Stimulated activated CD4-positive, alpha-beta T cell treated with anti-CD3 and anti-CD28 coated beads, Interleukin-12 subunit alpha, Interleukin-12 subunit beta, amount 100 ng/mL, for 24 hours (primary cell): ENCODE results near the gene WFDC2.

ENCODE experiments used
- DNase-seq, 2 experiments: peaks; one replicate each; pipeline ENCODE4 v3.0.0-alpha.2; 2020; ENCODE audit warnings: low read depth in 2 of 2

The WFDC2 gene, protein sequence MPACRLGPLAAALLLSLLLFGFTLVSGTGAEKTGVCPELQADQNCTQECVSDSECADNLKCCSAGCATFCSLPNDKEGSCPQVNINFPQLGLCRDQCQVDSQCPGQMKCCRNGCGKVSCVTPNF

DNA sequence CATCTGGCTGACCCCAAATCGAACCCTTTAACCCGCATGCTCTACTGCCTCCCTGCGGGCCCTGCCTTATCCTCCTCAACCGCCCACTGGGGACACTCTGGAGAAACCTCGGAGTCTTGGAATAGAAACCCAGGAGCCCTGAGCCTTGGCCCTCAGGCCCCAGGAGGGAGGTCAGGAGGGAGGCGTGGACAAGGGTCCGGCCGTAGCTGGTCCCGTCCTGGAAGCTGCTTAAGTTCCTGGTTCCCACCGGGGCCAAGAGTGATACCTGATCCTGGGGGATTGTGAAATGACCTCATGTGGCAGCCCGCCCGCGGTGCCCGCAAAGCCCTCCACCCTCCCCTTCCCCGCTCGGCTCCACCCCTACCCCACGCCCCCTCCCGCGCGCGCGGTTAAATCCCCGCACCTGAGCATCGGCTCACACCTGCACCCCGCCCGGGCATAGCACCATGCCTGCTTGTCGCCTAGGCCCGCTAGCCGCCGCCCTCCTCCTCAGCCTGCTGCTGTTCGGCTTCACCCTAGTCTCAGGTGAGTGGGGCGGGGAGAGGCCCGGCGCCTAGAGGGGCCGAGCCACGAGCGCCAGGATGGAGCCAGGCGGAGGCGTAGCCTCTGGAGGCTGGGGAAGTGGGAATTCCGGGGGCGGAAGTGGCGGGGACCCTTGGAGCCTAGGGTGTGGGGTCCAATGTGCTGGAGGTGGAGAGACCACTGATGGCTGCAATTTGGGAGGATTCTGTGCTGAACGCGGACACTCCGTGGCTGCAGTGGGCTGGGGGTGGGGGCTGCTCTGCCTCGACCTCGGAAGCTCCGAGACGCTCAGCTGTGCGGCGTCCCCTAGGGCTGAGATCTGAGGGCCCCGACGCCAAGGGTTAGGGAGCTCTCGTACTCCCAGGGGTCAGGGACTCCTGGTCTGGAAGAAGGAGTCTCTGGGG lies at the start of gene WFDC2:
TSS of gene WFDC2 (plus strand) at position 418 of the 926 bp plus-strand sequence. CDS start at position 447, 29 bp downstream.
- DNase-seq, result no peak

DNA sequence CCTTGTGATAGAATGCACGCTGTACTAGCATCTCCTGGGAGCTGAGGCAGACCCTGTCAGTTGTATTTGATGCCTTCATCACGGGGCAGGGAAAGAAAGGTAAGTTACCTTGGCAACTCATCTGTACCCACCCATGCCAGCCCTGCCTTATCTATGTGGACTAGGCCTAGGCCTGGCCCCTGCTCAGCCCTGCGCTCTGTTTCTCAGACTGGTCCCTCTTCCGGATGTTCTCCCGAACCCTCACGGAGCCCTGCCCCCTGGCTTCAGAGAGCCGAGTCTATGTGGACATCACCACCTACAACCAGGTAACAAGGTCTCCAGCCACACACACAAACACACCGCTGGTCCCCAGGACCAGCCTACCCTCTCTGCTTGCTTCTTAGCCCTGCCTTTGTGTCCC lies 49.4 kb upstream of the WFDC2 start:
- no peak for DNase-seq

DNA sequence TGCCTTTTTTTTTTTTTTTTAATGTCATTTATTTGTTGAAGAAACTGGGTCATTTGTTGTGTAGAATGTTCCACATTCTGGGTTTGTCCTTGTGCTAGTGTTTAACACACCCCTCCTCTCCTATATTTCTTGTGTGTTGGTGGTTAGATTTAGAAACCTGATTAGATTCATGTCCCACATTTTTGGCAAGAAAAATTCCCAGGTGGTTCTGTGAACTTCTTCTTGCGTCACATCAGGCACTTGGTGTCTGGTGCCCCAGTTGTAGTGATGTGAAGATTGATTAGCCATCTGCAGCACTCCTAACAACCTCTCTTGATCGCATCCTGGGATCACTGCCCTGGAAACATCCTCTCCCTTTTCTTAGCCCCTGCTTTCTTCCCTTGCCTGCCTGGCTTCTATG lies 45.9 kb upstream of the WFDC2 start:
- no peak for DNase-seq

DNA sequence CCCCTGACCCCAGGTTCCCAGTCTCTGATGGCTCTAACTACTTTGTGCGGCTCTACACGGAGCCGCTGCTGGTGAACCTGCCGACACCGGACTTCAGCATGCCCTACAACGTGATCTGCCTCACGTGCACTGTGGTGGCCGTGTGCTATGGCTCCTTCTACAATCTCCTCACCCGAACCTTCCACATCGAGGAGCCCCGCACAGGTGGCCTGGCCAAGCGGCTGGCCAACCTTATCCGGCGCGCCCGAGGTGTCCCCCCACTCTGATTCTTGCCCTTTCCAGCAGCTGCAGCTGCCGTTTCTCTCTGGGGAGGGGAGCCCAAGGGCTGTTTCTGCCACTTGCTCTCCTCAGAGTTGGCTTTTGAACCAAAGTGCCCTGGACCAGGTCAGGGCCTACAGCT lies 44.0 kb upstream of the WFDC2 start:
- DNase-seq, result no peak

DNA sequence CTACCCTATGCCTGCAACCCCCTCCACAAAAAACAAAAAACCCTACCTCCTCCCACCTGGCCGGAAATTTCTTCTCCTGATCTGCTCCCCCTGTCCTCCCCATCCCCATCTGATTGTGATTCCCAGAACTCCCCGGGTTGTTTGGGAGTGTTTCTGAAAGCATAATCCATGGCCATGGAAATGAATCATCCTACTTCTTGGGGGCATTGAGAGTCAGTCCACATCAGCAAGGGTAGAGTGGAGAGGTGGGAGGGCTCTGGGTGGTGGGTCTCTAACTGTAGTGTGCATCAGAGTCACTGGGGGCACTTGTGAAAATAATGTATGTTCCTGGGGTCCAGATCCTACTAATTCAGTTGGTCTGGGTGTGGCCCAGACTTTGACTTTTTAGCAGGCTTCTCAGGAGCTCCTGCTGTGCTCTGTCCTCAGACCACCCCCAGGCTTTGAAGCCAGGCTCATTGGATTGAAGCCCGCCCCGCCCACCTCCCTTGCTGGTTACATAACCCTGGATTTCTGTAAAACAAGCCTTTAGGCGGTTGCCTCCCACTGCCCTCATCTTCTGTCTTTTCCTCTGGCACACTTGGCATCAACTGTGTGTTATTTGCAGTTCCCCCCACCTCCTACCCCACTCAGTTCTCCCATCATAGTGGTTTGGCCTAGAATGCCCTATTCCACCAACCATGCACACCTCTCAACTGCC lies 43.1 kb upstream of the WFDC2 start:
- no peak for DNase-seq

DNA sequence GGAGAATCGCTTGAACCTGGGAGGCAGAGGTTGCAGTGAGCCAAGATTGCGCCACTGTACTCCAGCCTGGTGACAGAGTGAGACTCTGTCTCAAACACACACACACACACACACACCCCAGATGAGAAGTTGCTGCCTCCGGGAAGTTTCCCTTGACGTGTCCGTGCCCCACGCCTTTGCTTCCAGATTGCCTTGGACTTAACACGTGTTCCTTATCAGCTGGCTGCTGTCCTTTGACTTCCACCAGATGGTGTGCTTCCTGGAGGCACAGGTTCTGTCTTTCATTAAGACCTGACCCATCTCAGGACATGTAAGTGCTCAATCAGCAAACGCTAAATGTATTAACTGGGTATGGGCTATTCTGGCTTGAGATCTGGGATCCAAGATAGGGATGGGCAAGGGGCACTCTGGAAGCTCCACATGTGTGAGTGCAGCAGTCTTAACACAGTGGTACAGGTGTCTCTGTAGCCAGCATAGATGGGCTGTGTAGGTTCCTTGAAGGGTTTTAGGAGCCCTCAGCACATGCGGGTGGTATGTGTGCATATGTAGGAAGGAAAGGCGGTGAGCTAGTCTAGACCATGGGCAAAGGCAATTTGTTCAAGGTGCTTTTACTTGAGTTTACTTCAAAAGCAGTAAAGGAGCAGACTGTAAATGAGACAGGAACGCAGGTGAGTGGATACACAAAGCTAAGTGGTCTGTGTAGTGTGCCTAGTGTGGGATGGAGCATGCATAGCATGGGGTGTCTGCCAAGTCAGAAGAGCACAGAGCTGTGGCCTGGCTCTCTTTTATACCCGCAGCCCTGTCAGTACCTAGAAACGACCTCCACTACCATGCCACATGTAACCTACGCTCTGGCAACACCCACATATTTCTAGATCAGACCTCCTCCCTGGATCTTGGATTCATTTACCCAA lies 42.1 kb upstream of the WFDC2 start:
- DNase-seq, result no peak

DNA sequence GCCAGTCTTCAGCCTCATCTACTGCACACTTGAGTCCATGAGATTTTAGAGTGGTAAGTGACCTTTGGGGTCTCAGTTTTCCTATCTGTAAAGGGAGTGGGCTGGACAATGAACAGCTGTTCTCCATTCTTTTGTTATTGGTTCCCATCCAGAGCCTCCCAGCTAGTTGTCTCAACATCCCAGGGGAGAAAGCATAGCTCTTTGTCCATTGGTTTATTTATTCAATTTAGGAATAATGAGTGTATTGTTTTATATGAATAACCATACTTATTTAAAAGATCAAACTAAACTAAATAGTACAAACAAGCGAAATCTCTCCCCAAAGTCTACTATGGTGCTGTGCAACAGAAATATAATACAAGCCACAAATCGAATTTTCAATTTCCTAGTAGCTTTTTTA lies 39.9 kb upstream of the WFDC2 start:
- DNase-seq, result no peak

DNA sequence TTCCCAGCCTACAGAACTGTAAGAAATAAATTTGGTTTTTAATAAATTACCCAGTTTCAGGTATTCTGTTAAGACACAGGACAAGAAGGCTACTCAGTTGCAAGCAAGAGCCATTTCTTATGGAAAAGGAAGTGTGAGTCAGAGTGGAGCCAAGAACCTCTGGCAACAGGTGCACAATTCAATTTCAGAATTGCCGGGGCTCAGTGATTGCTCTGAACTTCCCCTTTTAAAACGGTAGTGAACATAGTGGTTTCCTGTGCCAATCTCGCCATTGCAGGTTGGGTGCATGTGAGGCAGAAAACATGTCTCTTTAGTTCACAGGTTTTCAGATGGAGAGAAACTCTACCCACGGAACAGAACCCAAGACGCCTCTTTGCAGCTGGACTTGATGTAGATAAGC lies 37.3 kb upstream of the WFDC2 start:
- DNase-seq, result no peak

DNA sequence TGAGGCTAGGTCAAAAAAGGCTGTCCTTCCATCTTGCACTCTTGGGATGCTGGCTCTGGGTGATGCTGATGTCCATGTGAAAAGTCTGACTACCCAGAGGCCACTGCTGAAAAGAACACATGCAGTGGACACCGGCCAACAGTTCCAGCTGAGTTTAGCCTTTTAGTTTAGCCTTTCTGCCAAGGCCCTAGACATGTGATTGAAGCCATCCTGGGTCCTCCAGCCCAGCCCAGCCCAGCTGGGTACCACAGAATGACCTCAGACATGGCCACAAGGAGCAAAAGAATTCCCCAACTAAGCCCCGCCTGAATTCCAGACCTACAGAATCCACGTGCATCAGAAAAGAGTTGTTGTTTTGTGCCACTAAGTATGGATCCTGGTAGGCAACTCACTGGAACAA lies 36.2 kb upstream of the WFDC2 start:
- DNase-seq, result no peak

DNA sequence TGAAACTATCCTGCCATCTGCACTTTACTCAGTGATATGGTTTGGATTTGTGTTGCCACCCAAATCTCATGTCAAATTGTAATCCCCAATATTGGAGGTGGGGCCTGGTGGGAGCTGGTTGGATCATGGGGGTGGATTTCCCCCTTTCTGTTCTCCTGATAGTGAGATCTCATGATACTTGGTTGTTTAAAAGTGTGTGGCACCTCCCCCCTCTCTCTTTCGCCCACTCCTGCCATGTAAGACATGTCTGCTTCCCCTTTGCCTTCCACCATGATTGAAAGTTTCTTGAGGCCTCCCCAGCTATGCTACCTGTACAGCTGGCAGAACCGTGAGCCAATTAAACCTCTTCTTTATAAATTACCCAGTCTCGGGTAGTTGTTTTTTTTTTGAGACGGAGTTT lies 35.6 kb upstream of the WFDC2 start:
- no peak for DNase-seq

DNA sequence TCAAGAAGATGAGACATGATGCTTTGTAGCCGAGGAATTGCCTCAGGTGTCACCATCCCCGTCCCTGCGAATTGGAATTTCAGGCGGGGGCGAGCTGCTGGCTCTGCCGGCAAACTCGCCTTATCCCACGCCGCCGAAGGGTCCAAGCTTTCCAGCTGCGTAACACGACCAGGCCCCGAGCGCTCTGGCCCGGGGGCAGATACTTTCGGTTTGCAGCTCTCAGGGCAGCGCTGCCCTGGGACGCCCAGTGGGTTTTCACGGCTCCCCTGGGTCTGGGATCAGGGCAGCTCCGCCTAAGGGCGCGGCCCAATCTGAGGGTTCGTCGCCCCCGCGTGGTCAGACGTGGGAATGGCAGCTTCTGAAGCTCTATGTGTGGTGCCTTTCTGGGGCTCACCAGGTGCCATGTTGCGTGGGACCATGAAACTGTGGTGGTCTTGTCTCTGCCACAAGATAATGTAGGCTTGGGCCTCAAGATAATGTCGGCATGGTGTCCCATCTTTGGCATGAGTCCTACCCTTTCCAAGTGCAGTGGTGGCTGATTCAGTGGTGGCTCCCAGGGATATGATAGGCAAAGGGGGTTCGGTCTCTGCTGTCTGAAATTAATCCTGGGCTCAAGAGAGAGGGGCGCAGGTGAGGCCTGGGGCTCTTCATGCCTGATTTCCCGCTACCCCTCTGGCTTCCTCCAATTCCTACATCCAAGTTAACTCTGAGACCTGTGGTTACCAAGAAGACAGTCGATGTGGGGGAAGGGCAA lies 32.6 kb upstream of the WFDC2 start:
- DNase-seq, result peak; percentile 71 to 85

DNA sequence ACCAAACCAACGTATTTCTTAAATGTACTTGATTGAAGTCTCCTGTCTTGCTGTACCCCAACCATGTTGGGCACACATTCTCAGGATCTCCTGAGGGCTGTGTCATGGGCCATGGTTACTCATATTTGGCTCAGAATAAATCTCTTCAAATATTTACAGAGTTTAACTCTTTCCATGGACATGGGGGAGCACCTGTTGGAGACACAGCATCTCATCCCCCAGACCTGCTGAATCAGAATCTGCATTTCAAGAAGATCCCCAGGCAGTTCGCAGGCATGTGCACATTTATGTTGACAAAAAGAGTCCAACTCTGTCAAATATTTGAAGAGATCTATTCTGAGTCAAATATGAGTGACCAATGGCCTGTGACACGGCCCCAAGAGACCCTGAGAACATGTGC lies 29.1 kb upstream of the WFDC2 start:
- DNase-seq, result no peak

DNA sequence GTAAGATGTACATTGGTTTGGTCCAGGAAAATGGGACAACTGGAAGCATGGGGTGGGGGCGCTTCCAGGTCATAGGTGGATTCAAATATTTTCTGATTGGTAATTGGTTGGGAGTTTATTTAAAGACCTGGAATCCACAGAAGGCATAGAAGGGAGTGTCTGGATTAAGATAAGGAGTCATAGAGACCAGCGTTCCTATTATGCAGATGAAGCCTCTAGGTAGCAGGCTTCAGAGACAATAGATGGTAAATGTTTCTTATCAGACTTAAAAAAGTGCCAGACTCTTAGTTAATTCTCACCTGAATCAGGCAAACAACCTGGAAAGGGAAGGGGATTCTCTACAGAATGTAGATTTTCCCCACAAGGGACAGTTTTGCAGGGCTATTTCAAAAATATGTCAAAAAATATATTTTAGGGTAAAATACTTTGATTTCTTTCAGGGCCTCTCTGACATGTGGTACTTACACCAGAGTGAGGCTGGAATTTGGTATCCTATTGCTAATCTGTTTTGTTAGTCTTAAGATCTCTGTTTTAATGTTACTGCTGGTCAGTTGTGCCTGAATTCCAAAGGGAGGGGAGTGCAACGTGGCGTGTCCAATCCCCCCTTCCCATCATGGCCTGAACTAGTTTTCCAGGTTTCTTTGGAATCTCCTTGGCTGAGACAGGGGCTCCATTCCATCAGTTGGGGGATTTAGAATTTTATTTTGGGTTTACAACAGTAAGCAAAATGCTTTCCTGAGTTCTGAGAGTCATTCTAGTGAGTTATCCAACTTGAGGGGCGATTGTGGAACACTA lies 28.5 kb upstream of the WFDC2 start:
- no peak for DNase-seq

DNA sequence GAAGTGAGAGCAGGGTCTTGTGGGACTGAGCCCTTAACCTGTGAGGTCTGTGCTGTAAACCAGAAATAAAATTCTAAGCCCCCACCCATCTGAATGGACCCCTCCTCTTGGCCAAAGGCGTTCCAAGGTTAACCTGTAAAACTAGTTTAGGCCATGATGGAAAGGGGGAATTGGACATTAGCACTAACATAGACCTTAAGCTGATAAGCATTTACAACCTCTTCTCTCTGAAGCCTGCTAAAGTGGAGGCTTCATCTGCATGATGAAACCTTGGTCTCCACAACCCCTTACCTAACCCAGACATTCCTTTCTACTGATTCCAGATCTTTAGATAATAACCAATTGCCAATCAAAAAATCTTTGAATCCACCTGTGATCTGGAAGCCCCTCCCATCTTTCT lies 27.8 kb upstream of the WFDC2 start:
- no peak for DNase-seq

DNA sequence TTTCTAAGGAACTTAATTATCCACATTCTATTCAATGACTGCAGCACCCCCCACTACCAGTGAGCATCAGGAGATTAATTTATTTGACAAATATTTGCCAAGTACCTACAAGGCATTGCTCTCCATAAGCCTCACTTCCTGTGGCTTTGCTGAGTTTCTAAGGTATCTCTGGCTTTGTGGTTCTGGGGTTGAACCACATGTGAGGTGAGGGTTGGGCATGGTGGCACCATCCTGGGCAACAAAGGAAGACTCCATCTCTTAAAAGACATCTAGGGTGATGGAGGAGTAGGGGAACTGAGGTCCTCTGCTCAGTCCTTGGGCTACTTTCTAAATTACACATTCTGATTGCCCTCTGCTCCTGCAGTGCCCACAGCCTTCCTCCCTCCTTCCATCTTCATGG lies 25.5 kb upstream of the WFDC2 start:
- no peak for DNase-seq

DNA sequence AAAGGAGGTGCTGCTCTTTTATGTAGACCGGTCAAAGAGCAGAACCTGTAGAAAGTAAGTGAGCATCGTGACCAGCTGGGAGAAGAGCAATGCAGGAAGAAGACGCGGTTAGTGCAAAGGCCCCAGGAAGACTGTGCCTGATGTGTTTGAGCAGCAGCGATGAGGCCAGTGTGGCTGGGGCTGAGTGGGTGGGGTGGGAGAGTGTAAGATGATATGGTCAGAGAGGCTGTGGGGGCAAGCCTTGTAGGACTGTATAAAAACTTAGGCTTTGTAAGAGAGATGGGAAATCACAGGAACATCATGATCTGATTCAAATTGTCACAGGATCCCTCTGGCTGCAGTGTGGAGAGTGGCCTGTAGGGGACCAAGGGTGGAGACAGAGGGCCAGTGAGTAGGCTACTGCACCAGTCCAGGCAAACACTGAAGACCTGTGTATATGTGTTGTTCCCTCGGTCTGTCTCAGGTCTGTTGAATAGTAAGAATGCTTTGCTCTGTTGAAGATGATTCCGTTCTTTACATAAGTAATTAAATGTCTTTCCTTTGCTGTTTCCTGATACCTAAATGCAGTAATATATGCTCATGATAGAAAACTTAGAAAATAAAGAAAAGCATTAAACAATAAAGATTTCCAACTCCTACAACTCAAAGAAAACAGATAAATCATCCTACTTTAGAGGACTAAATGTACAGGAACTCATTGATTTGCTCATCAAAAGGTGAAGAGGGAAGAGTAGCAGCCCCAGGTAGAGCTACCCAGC lies 23.6 kb upstream of the WFDC2 start:
- DNase-seq, result peak in 1 of 2 experiments; percentile 31

DNA sequence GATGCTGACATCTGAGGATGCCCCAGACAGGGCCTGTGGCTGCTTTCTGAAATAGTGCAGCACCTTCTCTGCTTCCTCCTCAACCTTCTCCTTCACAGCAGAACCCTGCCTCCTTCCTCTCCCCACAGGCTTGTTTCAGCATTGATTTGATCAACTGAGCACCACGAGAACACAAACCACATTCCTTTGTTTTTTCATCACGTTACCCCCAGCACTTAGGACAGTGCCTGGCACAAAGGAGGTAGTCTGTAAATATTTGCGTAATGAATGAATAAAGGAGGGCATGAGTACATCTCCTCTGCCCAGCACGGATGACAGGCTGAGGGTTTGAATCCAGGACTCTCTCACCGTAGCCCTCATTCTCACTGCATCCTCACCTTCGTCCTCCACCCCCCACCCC lies 21.3 kb upstream of the WFDC2 start:
- DNase-seq, result no peak

DNA sequence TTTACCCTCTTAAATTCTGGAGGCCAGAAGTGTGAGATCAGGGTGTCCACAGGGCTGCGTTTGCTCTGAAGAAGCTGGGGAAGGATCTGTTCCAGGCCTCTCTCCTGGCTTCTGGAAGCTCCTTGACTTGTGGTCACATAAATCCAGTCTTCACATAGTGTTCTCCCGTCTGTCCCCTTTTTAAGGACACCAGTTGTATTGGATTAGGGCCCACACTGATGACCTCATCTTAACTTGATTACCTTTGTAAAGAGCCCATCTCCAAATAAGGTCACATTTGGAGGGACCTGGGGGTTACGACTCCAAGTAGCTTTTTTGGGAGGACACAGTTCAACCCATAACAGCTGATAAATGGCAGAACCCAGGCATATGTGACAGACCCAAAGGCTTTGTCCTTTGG lies 20.0 kb upstream of the WFDC2 start:
- DNase-seq, result no peak

DNA sequence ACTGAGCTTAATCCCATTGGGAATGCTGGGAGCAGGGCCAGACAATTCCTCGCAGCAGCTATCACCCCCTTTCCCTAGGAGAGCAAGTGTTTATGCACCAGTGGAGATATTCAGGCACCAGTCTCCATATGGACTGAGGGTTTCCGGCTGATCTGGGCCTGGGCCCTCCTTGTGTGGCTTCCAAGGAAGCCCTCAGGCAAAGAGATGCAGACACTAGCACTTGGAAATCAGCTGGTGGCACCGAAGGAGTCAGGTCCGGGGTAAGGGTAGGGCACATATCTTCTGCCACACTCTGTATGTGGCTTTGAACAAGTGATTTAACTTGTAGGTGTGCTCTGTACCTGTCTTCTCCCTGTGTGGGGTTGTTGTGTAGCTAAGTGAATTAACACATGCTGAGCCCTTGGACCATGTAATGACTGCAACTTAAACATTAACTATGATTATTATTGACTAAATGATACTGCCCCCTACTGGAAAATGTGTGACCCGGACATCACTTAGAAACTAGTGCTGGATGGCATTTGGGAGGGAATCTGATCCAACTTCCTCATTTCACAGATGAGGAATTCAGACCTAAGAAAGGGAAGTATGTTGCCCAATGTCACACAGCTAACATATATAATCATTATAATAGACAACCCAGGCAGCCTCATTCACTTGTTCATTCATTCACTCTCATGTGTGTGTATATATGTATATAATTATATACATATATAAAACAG lies 19.3 kb upstream of the WFDC2 start:
- DNase-seq, result no peak
